Stimulated activated CD4-positive, alpha-beta T cell treated with anti-CD3 and anti-CD28 coated beads, Interleukin-12 subunit alpha, Interleukin-12 subunit beta, amount 100 ng/mL, for 4 hours (primary cell): Measurements from ENCODE around the gene CFAP161.

Source experiments
- DNase-seq: peaks from one replicate; pipeline ENCODE4 v3.0.0-alpha.2; 2020

The CFAP161 gene

GRCh38 chr15:81160312-81161159 is 26.5 kb downstream of the CFAP161 start:
- DNase-seq: no peak

GRCh38 chr15:81161160-81161673 is 27.1 kb downstream of the CFAP161 start:
- no peak for DNase-seq

- DNase-seq: no peak
These were observed 27.8 kb downstream of the CFAP161 start for GRCh38 chr15:81161851-81162250.

GRCh38 chr15:81163961-81164800 is 30.1 kb downstream of the CFAP161 start:
- no peak for DNase-seq

GRCh38 chr15:81165535-81165934 is 31.5 kb downstream of the CFAP161 start:
- no peak for DNase-seq

GRCh38 chr15:81166636-81167305 is 32.7 kb downstream of the CFAP161 start:
- no peak for DNase-seq

GRCh38 chr15:81168131-81168526 is 34.1 kb downstream of the CFAP161 start:
- DNase-seq: no peak

GRCh38 chr15:81168644-81169043 is 34.6 kb downstream of the CFAP161 start:
- DNase-seq: no peak

- DNase-seq: no peak
These were observed 36.4 kb downstream of the CFAP161 start for GRCh38 chr15:81170511-81170910.

GRCh38 chr15:81171286-81171685 is 37.2 kb downstream of the CFAP161 start:
- no peak for DNase-seq

GRCh38 chr15:81174125-81174791 is 40.2 kb downstream of the CFAP161 start:
- DNase-seq: no peak

- no peak for DNase-seq
These were observed 40.8 kb downstream of the CFAP161 start for GRCh38 chr15:81174792-81175327.

- no peak for DNase-seq
These were observed 41.4 kb downstream of the CFAP161 start for GRCh38 chr15:81175496-81175895.

GRCh38 chr15:81176291-81176893 is 42.3 kb downstream of the CFAP161 start:
- DNase-seq: no peak

GRCh38 chr15:81178365-81178764 is 44.3 kb downstream of the CFAP161 start:
- DNase-seq: no peak

GRCh38 chr15:81181220-81181619 is 47.1 kb downstream of the CFAP161 start:
- no peak for DNase-seq

- no peak for DNase-seq
These were observed 48.1 kb downstream of the CFAP161 start for GRCh38 chr15:81182031-81182755.

- DNase-seq: no peak
These were observed 48.8 kb downstream of the CFAP161 start for GRCh38 chr15:81182756-81183438.

- no peak for DNase-seq
These were observed 49.3 kb downstream of the CFAP161 start for GRCh38 chr15:81183439-81183775.

- DNase-seq: no peak
These were observed 50.1 kb downstream of the CFAP161 start for GRCh38 chr15:81184188-81184587.
